Measurements from ENCODE around the gene NDOR1. TPM values are rescaled to one million over a fixed set of nuclear protein-coding genes. Genes with fewer than 3 reads are reported as not detected.

Gene NDOR1
- polyA plus RNA-seq, 3 donors: 4.4 to 26.9 (median 5.2) TPM

- 92% methylated on average over 16 of the region's 23 CpGs for WGBS (ENCODE audit: insufficient coverage)
- Histone ChIP-seq H3K9me3 (replicated peaks in 1 of 2; ENCODE audit: control insufficient read depth in 1 of 2, insufficient read depth in 1 of 2, low read length in 2 of 2) (no peaks in the 10 kb centered on the region), H2AFZ (ENCODE audit: insufficient read depth, low read depth, low read length, poor library complexity, severe bottlenecking) (no peak overlapping the region), H3K4me1 (ENCODE audit: control insufficient read depth in 1 of 2, insufficient read depth in 2 of 2, low read length in 2 of 2) (peaks cover 5 to 6% of the 10 kb centered on the region in 2 donors), H4K20me1 (ENCODE audit: insufficient read depth, low read length) (no peaks in the 10 kb centered on the region), H3K27me3 (ENCODE audit: control insufficient read depth in 2 of 2, insufficient read depth in 2 of 2, low read length in 2 of 2) (peaks cover 0 to 9% of the 10 kb centered on the region in 2 donors), H3K36me3 (replicated peaks in 1 of 2; ENCODE audit: control insufficient read depth in 1 of 2, insufficient read depth in 2 of 2, low read length in 2 of 2) (no peaks in the 10 kb centered on the region), H3K4me3 (replicated peaks in 1 of 3; ENCODE audit: low read depth in 2 of 3, low read length in 3 of 3) (no peak overlapping the region), H3K4me2 (replicated peaks; ENCODE audit: extremely low read depth, low read length, poor library complexity, severe bottlenecking) (no peak overlapping the region), H3K9ac (ENCODE audit: insufficient read depth, low read length, poor library complexity, severe bottlenecking) (no peak overlapping the region), H3K79me2 (ENCODE audit: insufficient read depth, low read length) (no peaks in the 10 kb centered on the region), H3K27ac (ENCODE audit: low read depth in 1 of 2, low read length in 2 of 2) (no peak overlapping the region)
- Mint-ChIP-seq H3K27ac (no peak overlapping the region), H3K27me3 (ENCODE audit: low read depth in 3 of 3) (peaks cover 2 to 47% (median 10%) of the 10 kb centered on the region in 3 donors), H3K4me3 (no peak overlapping the region), H3K4me1 (peaks cover 4% of the 10 kb centered on the region), H3K36me3 (no peaks in the 10 kb centered on the region), H3K9me3 (peaks cover 0 to 4% (median 0%) of the 10 kb centered on the region in 7 donors)
- intact Hi-C loops (cut with micrococcal nuclease): no loop called here
- no peak for DNase-seq
- TF ChIP-seq CTCF (IDR thresholded peaks at IDR 0.05): no peak
Measured at GRCh38 chr9:137231372-137232039, 26.0 kb downstream of the NDOR1 start.

GRCh38 chr9:137232101-137232500 lies 26.6 kb downstream of the NDOR1 start:
- H3K9ac ChIP-seq (ENCODE audit: insufficient read depth, low read length, poor library complexity, severe bottlenecking): no peak overlapping the region
- H3K27ac ChIP-seq (ENCODE audit: low read depth in 1 of 2, low read length in 2 of 2): no peak overlapping the region
- peaks cover 11 to 12% of the 10 kb centered on the region in 2 donors for H3K4me1 ChIP-seq (ENCODE audit: control insufficient read depth in 1 of 2, insufficient read depth in 2 of 2, low read length in 2 of 2)
- no peak overlapping the region for H3K4me2 ChIP-seq (replicated peaks; ENCODE audit: extremely low read depth, low read length, poor library complexity, severe bottlenecking)
- intact Hi-C loops (cut with micrococcal nuclease): no loop called here
- H3K36me3 ChIP-seq (replicated peaks in 1 of 2; ENCODE audit: control insufficient read depth in 1 of 2, insufficient read depth in 2 of 2, low read length in 2 of 2): no peaks in the 10 kb centered on the region
- Mint-ChIP-seq H3K27me3 (ENCODE audit: low read depth in 3 of 3) (peaks cover 2 to 44% (median 10%) of the 10 kb centered on the region in 3 donors), H3K27ac (no peak overlapping the region), H3K9me3 (peaks cover 0 to 4% (median 0%) of the 10 kb centered on the region in 7 donors), H3K36me3 (no peaks in the 10 kb centered on the region), H3K4me3 (no peak overlapping the region), H3K4me1 (peaks cover 7% of the 10 kb centered on the region)
- H3K4me3 ChIP-seq (replicated peaks in 1 of 3; ENCODE audit: low read depth in 2 of 3, low read length in 3 of 3): no peak overlapping the region
- no peaks in the 10 kb centered on the region for H3K79me2 ChIP-seq (ENCODE audit: insufficient read depth, low read length)
- no peak overlapping the region for H2AFZ ChIP-seq (ENCODE audit: insufficient read depth, low read depth, low read length, poor library complexity, severe bottlenecking)
- WGBS (ENCODE audit: insufficient coverage): 83% methylated on average over 9 of the region's 10 CpGs
- H3K9me3 ChIP-seq (replicated peaks in 1 of 2; ENCODE audit: control insufficient read depth in 1 of 2, insufficient read depth in 1 of 2, low read length in 2 of 2): no peaks in the 10 kb centered on the region
- peaks cover 0 to 4% of the 10 kb centered on the region in 2 donors for H3K27me3 ChIP-seq (ENCODE audit: control insufficient read depth in 2 of 2, insufficient read depth in 2 of 2, low read length in 2 of 2)
- TF ChIP-seq CTCF (IDR thresholded peaks at IDR 0.05): no peak
- no peaks in the 10 kb centered on the region for H4K20me1 ChIP-seq (ENCODE audit: insufficient read depth, low read length)
- DNase-seq: no peak

All from CD14-positive monocyte (primary cell).